Hepatocyte (in vitro differentiated cells): Measurements from ENCODE around the gene RPP14.

ENCODE experiments used
- EZH2 ChIP-seq: fragments of 200-600 bp; sonication (generic); IDR thresholded peaks from 2 replicates; pipeline ENCODE4 v1.6.1; 2016; ENCODE audit warnings: antibody characterized with exemption, mild to moderate bottlenecking, borderline replicate concordance
- EZH2phosphoT487 ChIP-seq: fragments of 200-600 bp; sonication (generic); IDR thresholded peaks from one replicate; pipeline ENCODE4 v1.6.1; 2018; ENCODE audit warnings: antibody characterized with exemption, mild to moderate bottlenecking, low read depth, moderate library complexity; ENCODE audit not compliant: unreplicated experiment, severe bottlenecking
- TF ChIP-seq, protein P1 (sequence below): fragments of 200-600 bp; sonication (generic); IDR thresholded peaks from 2 replicates; pipeline ENCODE4 v1.5.1; 2016; ENCODE audit warnings: antibody characterized with exemption, mild to moderate bottlenecking; ENCODE audit not compliant: poor library complexity

GRCh38 chr3:58349792-58350626, 44.0 kb downstream of the RPP14 start:
- TF ChIP-seq EZH2 (no peak), EZH2phosphoT487 (no peak)
- TF ChIP-seq, protein P1, sequence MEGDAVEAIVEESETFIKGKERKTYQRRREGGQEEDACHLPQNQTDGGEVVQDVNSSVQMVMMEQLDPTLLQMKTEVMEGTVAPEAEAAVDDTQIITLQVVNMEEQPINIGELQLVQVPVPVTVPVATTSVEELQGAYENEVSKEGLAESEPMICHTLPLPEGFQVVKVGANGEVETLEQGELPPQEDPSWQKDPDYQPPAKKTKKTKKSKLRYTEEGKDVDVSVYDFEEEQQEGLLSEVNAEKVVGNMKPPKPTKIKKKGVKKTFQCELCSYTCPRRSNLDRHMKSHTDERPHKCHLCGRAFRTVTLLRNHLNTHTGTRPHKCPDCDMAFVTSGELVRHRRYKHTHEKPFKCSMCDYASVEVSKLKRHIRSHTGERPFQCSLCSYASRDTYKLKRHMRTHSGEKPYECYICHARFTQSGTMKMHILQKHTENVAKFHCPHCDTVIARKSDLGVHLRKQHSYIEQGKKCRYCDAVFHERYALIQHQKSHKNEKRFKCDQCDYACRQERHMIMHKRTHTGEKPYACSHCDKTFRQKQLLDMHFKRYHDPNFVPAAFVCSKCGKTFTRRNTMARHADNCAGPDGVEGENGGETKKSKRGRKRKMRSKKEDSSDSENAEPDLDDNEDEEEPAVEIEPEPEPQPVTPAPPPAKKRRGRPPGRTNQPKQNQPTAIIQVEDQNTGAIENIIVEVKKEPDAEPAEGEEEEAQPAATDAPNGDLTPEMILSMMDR = no peak
